ENCODE measurements around the gene KCTD1.

DNA sequence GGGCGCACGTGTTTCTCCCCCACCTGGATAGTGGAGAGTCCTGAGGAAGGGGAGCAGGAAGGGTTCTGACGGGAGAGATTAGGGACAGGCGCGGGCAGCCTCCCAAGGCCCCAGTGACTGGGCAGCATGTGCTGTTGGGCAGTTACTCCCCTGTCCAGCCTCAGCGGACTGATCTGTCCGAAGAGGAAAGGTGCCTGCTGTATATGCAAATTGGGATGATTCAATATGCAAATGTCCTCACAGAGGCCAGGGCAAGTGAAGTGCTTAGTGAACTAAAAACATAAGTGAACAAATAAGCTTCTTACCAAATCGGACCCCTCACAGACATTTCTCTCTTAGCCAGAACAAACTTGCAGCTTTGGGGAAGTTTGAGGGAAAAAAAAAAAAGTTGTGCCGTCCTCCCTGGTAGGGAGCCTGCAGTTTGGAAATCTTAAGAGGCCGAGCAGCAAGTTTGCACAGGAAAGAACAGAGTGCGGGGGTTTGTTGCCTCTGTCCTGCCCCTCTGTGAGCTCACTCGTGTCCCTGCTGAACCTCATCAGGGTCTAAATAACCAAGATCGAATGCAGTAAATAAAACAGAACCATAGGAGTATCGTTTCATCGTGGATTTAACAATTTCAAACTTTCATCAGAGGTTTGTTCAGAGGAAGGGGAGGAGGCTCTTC lies 141.4 kb downstream of the KCTD1 start:
- TF ChIP-seq, protein P1, sequence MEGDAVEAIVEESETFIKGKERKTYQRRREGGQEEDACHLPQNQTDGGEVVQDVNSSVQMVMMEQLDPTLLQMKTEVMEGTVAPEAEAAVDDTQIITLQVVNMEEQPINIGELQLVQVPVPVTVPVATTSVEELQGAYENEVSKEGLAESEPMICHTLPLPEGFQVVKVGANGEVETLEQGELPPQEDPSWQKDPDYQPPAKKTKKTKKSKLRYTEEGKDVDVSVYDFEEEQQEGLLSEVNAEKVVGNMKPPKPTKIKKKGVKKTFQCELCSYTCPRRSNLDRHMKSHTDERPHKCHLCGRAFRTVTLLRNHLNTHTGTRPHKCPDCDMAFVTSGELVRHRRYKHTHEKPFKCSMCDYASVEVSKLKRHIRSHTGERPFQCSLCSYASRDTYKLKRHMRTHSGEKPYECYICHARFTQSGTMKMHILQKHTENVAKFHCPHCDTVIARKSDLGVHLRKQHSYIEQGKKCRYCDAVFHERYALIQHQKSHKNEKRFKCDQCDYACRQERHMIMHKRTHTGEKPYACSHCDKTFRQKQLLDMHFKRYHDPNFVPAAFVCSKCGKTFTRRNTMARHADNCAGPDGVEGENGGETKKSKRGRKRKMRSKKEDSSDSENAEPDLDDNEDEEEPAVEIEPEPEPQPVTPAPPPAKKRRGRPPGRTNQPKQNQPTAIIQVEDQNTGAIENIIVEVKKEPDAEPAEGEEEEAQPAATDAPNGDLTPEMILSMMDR (conservative IDR thresholded peaks at IDR 0.05) = no peak
- TF ChIP-seq EZH2 (IDR thresholded peaks at IDR 0.05; ENCODE audit: low read depth) = no peak

Data from PC-9 (cell line).